ENCODE results near the gene TSPAN11.

- TF ChIP-seq CTCF (IDR thresholded peaks at IDR 0.05) (no peak), EZH2 (IDR thresholded peaks at IDR 0.05; ENCODE audit: borderline replicate concordance, insufficient read depth, low read depth, low read length, poor library complexity, severe bottlenecking) (no peak)
These were observed 38.5 kb downstream of the TSPAN11 start for GRCh38 chr12:30964896-30965612.
